T1000 (cell line): ENCODE data around the gene CDYL2.
"Not testable (repeated sequence)": the region's sequence is repeated elsewhere in the genome, so short reads cannot be mapped to it uniquely, and the experiment has no call there.

ENCODE experiments used
- DNase-seq: peaks from one replicate; lab custom pipeline; 2025; ENCODE audit warnings: mixed read lengths; lab: John Stamatoyannopoulos, UW

CDYL2 gene

DNA sequence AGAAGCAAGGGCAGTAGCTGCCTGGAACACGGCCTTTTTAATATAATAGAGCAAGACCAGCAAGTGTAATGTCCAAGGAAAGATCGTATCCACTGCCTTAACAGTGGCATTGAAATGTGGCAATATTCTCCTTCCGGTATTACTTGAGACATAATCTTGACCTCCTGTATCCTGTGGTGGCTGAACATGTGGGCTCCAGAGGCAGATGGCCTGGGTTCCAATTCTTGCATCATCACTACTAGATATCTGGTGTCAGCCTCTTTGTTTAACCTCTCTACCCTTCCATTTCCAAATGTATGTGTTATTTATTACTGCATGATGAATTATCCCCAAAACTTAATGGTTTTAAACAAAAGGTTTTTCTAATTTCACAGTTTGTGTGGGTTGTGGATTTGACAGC, 3.5 kb upstream of the CDYL2 start:
- DNase-seq, result no peak

DNA sequence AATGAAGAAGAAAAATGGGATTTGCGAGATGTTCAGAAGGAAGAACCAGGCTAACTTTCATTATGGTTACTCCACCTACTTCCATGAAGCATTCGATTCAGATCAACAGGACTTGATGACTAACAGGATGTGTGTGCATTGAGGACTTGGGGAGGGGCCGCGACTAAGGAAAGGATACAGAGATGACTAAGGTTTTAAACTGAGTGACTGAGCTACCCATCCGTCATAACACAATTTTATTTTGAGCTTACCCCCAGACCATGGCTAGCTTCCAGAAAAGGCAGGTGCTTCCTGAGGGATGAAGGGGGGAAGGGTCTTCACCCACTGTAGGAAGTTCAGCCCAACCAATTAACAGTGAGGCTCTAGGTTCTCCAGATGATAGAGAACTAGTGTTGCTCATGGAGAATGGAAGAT, 2.5 kb upstream of the CDYL2 start:
- DNase-seq, result peak; percentile 6

GRCh38 chr16:80806289-80806688, 1.9 kb upstream of the CDYL2 start:
- DNase-seq, result no peak

DNA sequence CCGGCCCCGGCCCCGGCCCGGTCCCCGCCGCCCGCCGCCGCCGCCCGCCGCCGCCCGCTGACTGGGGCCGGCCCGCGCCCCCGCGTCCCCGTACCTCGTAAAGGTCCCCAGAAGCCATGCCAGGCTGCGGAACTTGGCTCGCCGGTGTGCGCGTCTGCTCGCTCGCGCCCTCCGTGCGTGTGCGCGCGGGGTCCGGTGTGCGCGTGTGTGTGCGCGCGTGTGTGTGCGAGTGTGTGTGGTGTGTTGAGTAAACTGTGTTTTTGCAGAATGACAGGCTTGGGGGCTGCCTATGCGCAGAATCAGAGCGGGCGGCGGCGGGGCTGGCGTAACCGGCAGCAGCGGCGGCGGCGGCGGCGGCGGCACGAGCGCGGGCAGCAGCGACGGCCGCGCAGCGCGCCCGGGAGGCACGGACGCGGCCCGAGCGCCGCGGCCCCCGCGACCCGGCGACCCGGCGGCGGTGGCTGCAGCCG, 307 bp downstream of the CDYL2 start:
- no peak for DNase-seq

- DNase-seq, result no peak
Observed at GRCh38 chr16:80803339-80804055, 901 bp downstream of the CDYL2 start.

DNA sequence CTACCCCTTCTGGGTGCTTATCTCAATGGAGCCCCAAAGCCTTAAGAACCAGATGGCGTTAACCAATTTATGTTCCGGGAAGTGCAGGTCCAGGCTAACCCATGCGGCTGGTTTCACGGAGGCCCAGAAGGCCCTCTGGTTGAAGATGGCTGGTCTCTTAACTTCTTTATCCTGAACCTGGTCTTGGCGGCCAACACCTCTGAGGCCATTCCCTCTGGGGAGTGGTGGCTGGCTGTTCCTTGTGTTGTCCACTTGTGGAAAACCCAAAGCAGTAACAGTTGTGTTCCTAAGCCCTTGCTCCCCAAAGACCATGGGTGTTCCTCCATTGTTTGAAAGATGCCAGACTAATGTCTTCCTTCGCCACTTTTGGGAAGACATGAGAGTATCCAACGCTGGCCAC, 1.5 kb downstream of the CDYL2 start:
- DNase-seq, result no peak

DNA sequence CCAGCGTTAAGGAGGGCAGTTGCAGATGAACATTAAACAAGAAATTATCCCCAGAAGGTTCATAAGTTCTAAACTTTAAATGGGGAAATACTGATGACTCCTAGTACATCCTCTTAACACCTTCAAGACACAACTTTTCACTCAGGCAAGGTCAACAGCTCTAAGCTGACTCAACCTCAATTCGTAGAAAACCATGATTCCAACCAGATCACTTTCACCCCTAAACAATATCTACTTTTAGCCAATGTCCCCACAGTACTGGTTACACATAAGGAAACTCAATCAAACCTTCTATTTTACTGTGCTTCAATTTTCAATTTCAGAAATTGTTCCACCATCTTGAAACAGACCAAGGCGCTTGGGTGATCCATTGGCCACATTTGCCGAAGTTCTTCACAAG, 2.3 kb downstream of the CDYL2 start:
- DNase-seq, result no peak

DNA sequence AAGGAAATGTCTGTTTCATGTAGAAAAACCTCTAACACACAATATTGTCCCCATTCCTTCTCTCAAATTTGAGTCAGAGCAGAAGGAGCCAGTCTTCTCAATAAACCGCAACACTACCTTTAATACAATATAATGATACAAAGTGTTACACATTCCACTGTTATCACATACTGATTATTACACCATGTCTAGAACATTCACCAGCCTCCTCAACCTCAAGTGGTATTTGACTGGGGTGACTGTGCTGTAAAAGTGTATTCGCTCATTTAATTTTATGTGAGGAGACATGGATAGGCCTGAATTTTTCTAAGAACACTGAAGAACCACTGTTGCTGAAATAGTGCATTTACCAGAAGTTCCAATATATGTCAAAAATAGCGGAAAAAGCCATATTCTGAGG, 10.3 kb downstream of the CDYL2 start:
- DNase-seq, result no peak

DNA sequence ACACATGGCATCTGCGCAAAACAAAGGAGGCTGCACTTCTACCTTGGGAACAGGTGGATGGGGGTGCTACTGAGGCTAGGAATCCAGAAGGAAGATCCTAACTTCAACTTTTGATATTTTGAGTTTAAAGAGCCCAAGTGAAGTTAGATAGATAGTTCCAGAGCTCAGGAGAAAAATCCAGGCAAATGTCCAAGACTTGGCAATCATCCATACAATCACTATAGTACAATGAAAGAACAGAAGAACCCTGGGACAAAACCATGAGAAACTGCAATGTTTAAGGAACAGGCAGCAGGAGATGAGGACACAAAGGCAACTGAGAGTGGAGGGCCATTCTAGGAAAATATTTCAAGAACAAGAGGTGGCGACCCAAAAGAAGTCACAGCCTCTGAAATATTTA, 12.4 kb downstream of the CDYL2 start:
- no peak for DNase-seq

GRCh38 chr16:80791411-80791810, 13.0 kb downstream of the CDYL2 start:
- DNase-seq, result no peak

GRCh38 chr16:80790751-80791150, 13.6 kb downstream of the CDYL2 start:
- no peak for DNase-seq

DNA sequence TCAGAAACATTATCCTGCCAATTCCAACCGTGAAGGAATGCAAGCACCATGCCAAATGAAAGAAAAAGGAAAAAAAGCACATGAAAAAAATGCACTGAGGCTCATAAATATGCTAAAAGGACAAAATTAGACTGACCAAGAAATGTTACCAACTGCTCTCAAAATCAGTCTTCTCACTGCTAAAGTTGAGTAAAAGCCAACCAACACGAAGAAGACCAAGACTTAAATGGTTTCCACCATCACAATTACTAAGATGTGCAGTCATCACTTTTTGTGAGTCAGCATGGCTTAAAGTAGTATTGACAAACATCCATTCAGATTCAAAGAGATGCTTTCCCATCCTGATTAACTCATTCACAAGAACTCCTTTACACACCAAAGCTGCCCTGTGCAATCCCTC, 16.4 kb downstream of the CDYL2 start:
- DNase-seq, result no peak

DNA sequence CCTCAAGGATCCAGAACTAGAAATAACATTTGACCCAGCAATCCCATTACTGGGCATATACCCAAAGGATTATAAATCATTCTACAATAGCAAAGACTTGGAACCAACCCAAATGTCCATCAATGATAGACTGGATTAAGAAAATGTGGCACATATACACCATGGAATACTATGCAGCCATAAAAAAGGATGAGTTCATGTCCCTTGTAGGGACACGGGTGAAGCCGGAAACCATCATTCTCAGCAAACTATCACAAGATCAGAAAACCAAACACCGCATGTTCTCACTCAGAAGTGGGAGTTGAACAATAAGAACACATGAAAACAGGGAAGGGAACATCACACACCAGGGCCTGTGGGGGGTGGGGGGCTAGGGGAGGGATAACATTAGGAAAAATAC, 17.8 kb downstream of the CDYL2 start:
- DNase-seq, result not testable (repeated sequence)

- DNase-seq, result no peak
Observed at GRCh38 chr16:80784951-80785350, 19.4 kb downstream of the CDYL2 start.

GRCh38 chr16:80778703-80779102, 25.7 kb downstream of the CDYL2 start:
- no peak for DNase-seq

DNA sequence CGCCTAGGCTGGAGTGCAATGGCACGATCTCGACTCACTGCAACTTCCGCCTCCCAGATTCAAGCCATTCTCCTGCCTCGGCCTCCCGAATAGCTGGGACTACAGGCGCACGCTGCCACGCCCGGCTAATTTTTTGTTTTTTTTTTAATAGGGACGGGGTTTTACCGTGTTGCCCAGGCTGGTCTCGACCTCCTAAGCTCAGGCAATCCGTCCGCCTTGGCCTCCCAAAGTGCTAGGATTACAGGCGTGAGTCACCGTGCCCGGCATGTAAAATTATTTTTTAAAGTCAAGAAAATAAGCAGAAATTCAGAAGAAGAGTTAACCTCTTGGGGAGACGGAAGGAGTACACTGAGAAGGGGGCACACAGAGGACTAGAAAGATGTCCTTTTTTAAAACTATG, 27.5 kb downstream of the CDYL2 start:
- no peak for DNase-seq

GRCh38 chr16:80775450-80775849, 28.9 kb downstream of the CDYL2 start:
- no peak for DNase-seq

GRCh38 chr16:80766798-80767197, 37.6 kb downstream of the CDYL2 start:
- DNase-seq, result no peak

DNA sequence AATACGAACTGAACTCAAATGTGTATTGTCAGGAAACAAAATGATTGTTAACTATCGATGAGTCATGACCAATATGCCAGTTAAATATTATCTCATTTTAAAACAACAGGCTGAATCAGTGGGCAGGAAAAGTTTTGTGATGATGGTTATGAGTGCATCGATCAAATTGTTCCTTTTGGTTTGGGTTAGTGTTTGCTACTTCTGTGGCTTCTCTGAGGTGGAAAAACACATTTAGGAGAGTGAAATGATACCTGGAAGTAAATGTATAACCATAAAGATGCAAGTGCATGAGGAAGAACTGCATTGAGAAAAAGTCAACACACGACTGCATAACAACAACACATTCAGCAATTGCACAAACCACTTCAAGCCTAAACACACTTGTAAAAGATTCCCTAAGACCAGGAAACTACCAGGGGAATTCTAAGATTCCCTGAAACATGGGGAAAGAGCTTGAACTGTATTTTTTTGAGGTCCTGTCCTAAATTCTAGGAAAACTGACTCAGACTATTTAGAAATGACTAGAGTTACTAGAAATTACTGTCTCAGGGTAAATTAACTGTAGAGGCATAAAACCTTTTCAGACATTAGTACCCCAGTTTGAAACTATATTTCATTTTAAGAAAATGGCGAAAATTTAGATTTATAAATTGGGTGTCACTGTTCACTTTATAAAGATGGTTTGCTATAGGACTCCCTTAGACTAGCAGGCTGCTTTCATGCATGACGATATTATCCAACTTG, 44.8 kb downstream of the CDYL2 start:
- DNase-seq, result no peak

- DNase-seq, result no peak
Observed at GRCh38 chr16:80754476-80754875, 49.9 kb downstream of the CDYL2 start.

DNA sequence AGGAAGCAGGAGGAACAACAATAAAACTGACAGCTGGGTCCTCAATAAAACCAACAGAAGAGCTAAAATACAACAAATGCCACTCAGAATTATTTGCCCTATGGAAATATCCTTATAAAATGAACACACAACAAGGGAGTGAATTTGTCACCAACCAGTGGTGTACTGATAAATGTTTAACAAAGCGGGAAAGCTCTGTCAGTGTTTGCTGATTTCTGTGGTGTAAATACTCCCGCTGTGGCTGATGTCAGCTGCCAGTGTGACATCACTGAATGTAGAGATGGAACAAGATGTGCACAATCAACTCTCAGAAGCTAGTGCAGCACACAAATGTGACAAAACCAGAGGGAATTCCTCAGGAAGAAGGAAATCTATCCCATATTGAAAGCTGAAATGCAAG, 51.9 kb downstream of the CDYL2 start:
- no peak for DNase-seq

DNA sequence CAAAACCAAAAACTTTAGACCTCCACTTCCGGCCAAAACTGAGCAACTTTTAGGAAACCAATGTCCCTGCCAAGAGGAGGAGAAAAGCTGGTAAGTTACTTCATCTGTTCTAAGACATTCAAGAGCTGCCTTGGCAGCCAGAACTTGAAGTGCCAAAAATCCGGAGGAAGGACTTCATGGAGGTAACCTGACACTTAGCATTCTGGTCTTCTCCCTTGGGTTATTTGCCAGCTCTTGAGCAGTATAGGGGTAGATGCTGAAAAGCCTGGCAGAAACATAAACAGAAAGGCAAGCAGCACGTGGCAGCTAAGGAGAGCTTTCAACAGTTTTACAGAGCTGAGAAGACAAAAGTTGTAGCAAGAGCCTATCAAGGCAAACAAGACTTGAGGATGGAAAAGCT, 53.2 kb downstream of the CDYL2 start:
- DNase-seq, result no peak

GRCh38 chr16:80746231-80746630, 58.2 kb downstream of the CDYL2 start:
- no peak for DNase-seq

GRCh38 chr16:80744856-80745255, 59.5 kb downstream of the CDYL2 start:
- no peak for DNase-seq
